Type B pancreatic cell (in vitro differentiated cells): ENCODE measurements around the gene NAXD. TPM values are rescaled to one million over a fixed set of nuclear protein-coding genes. Genes with fewer than 3 reads are reported as not detected.

Source experiments
- DNase-seq: peaks from one replicate; pipeline ENCODE4 v3.0.0; 2021; ENCODE audit warnings: mixed read lengths; ENCODE audit not compliant: unreplicated experiment; ENCODE audit errors: extremely low spot score
- H3K27ac Mint-ChIP-seq: 2 replicates; pipeline ENCODE4 v1.8.0; 2021; ENCODE audit warnings: mild to moderate bottlenecking, mixed read lengths
- H3K27me3 Mint-ChIP-seq: 2 replicates; pipeline ENCODE4 v1.8.0; 2021; ENCODE audit warnings: mixed read lengths
- H3K36me3 Mint-ChIP-seq: 2 replicates; pipeline ENCODE4 v1.8.0; 2021; ENCODE audit warnings: mixed read lengths
- H3K4me1 Mint-ChIP-seq: one replicate; pipeline ENCODE4 v1.8.0; 2021; ENCODE audit warnings: mixed read lengths; ENCODE audit not compliant: unreplicated experiment
- H3K4me3 Mint-ChIP-seq: 2 replicates; pipeline ENCODE4 v1.8.0; 2021; ENCODE audit warnings: mild to moderate bottlenecking, mixed read lengths
- H3K9me3 Mint-ChIP-seq: 2 replicates; pipeline ENCODE4 v1.8.0; 2021; ENCODE audit warnings: mixed read lengths
- CTCF ChIP-seq: fragments of 200-600 bp; sonication (generic); conservative IDR thresholded peaks from 2 replicates; pipeline ENCODE4 v1.5.0; 2021; ENCODE audit warnings: antibody characterized with exemption, mild to moderate bottlenecking
- total RNA-seq: library from RNA; stranded (reverse); gene quantifications from 2 replicates; pipeline ENCODE4 v1.2.1, GENCODE V29; 2021; ENCODE audit warnings: low replicate concordance

Gene NAXD
- total RNA-seq, 1 donor from 2014 or later: 39.5 TPM

GRCh38 chr13:110589793-110590390 lies 25.5 kb upstream of the NAXD start:
- Mint-ChIP-seq H3K27me3 (no peaks in the 10 kb centered on the region), H3K4me3 (peak overlapping the region; percentile 4), H3K9me3 (no peaks in the 10 kb centered on the region), H3K4me1 (peaks cover 9% of the 10 kb centered on the region), H3K36me3 (no peaks in the 10 kb centered on the region), H3K27ac (peak overlapping the region; percentile 77)
- no peak for DNase-seq
- TF ChIP-seq CTCF: no peak

DNA sequence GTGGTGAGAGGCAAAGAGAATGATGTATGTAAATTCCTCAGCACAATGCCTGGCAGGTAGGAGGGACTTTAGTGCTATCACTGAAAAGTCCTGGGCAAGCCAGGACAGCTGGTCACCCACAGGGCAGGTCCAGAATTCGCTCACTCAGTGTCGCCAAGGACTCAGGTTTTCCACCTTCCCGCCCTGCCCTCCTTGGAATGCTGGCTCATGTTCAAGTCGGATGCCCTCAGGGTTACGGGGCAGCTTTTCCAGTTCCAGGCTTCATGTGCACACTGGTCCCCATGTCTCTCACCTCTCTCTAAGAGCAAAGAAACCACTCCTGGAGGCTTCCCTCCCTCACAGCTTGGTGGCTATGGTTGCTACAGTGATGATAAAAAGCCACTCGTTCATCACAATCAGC lies 24.8 kb upstream of the NAXD start:
- no peaks in the 10 kb centered on the region for H3K9me3 Mint-ChIP-seq
- TF ChIP-seq CTCF: no peak

GRCh38 chr13:110592665-110593064 lies 22.7 kb upstream of the NAXD start:
- Mint-ChIP-seq H3K4me1 (peaks cover 17% of the 10 kb centered on the region), H3K27ac (peak overlapping the region; percentile 63), H3K27me3 (no peaks in the 10 kb centered on the region), H3K9me3 (no peaks in the 10 kb centered on the region), H3K4me3 (no peak overlapping the region), H3K36me3 (no peaks in the 10 kb centered on the region)
- DNase-seq: no peak
- no peak for TF ChIP-seq CTCF

More for the DNA sequence above, 24.8 kb upstream of the NAXD start:
- H3K36me3 Mint-ChIP-seq: no peaks in the 10 kb centered on the region
- no peaks in the 10 kb centered on the region for H3K27me3 Mint-ChIP-seq
- peak overlapping the region; percentile 77 for H3K27ac Mint-ChIP-seq
- peaks cover 9% of the 10 kb centered on the region for H3K4me1 Mint-ChIP-seq
- no peak for DNase-seq
- peak overlapping the region; percentile 4 for H3K4me3 Mint-ChIP-seq

DNA sequence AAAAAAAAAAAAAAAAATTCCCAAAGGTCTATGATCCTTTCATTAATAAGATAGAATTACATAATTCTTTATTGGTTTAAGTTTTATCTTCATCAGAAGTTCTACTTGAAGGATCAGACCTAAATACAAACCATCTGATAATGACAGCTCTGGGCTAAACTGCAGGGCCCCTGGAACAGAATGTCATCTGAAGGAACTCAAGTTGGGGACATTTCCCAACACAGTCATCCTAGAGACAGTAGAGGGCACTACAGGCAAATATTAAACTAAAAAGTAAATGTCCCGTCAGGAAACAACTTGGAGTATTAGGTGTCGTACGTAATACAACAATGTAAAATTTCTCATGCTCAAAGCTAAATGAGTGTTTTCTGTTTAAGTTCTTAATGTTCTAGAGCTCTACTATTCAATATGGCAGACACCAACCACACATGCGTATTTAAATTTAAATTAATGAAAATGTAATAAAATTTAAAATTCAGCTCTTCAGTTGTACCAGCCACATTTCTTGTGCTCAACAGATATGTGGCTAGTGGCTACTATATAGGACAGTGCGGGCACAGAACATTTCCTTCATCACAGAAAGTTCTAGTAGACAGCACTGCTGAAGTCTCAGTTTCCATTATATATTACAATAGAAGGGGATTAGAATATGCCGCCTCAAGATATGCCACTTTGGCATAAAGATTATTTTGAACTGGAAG lies 21.8 kb upstream of the NAXD start:
- H3K27ac Mint-ChIP-seq: peak overlapping the region; percentile 19
- H3K4me1 Mint-ChIP-seq: peaks cover 18% of the 10 kb centered on the region
- no peaks in the 10 kb centered on the region for H3K36me3 Mint-ChIP-seq
- no peak for DNase-seq
- no peak overlapping the region for H3K4me3 Mint-ChIP-seq
- H3K9me3 Mint-ChIP-seq: no peaks in the 10 kb centered on the region
- H3K27me3 Mint-ChIP-seq: no peaks in the 10 kb centered on the region
- peak; percentile 77 for TF ChIP-seq CTCF

DNA sequence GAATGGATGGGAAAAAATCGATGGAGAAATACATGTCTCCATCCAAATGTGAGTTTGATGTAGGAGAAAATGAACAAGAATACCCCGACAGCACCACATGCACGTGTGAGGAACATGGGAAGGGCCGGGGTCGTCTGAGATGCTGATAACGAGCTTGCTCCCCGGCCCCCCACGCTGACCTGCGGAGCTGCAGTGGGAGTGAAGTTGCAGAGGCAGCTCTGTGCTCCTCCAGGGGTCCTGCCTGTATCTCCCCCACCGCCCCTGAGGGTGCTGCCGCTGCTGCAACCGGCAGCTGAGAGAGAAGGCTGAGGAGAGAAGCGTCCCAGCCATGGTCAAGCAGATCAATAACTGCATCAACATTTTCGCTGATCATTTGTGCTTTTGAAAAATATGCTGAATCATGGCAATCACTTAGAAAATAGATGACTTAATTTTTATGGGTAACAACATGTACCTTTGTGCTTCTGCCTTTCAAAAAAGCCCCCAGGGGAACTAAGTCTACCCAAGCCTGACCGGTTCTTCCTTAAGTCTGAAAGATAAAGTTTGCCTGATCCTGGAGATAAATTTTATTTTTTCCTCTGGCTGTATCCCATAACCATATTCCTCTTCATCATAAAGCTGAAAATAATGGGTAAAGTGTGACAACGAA lies 18.2 kb upstream of the NAXD start:
- peak overlapping the region; percentile 11 for H3K27ac Mint-ChIP-seq
- H3K4me3 Mint-ChIP-seq: peak overlapping the region; percentile 44
- no peak for TF ChIP-seq CTCF
- no peaks in the 10 kb centered on the region for H3K36me3 Mint-ChIP-seq
- H3K4me1 Mint-ChIP-seq: peaks cover 21% of the 10 kb centered on the region
- H3K9me3 Mint-ChIP-seq: no peaks in the 10 kb centered on the region
- DNase-seq: no peak
- H3K27me3 Mint-ChIP-seq: no peaks in the 10 kb centered on the region
